ENCODE data around the gene LARGE1.

LARGE1 gene

DNA sequence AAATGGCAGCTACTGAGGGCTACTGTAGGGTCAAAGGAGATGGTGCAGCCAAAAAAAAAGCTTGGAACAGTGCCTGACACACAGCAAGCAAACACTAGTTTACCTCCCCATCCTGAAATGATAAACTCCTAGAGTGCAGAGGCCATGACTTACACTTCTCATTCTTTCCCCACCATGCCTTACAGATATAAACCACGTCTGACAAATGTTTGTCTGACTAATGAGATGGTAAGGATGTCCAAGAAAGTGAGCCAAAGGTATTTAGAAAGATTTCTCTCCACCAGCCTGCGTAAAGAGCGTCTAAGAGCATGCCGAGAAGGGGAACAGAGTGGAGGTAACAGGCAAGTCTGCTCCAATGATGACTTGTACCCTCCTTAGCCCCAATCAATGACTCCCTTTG is 99.0 kb downstream of the LARGE1 start:
- no peak for DNase-seq (ENCODE audit: low read depth in 2 of 2)

DNA sequence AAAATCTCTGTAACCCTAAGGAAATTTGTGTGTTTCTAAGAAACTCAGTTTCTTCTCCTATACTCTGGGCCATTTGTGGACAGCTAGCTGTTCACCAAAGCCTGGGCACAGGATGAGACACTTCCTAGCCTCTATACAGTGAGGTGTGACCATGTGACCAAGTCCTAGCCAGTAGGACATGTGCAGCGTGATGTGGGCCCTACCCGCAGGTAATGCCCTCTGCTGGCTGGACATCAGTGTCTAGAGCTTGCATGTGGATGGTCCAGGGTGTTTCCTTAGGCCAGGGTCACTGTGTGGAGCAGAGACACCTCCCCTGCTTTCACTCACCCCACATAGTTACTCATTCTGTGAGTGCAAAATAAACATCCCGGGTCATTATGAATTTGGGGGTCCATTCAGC is 100.5 kb downstream of the LARGE1 start:
- DNase-seq (ENCODE audit: low read depth in 2 of 2), result no peak

DNA sequence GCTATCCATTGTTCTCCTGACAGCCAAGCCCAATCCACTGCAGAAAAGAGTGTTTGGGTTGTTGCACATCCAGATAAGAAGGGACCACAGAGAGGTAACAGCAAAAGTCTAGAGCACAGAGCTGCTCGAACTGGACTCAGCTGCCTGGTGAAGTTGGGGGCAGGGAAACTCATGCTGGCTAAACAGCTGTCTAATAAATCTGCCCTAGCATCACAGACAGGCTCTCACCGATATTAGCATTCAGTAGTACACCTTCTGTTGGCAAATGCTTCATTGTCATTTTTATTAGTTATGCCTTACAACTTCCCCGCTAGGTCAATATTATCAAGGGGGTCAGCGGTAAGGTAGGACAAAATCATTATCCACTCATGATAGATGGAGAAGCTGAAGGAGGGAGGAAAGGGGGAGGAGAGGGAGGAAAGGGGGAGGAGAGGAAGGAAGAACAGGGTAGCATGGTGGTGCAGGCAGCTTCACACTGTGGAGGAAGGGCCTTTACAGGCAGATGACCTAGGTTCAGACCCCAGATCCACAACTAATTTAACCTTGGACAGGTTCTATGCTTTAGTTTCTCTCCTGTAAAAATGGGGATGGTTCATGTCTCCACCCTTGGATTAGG is 102.7 kb downstream of the LARGE1 start:
- no peak for DNase-seq (ENCODE audit: low read depth in 2 of 2)

DNA sequence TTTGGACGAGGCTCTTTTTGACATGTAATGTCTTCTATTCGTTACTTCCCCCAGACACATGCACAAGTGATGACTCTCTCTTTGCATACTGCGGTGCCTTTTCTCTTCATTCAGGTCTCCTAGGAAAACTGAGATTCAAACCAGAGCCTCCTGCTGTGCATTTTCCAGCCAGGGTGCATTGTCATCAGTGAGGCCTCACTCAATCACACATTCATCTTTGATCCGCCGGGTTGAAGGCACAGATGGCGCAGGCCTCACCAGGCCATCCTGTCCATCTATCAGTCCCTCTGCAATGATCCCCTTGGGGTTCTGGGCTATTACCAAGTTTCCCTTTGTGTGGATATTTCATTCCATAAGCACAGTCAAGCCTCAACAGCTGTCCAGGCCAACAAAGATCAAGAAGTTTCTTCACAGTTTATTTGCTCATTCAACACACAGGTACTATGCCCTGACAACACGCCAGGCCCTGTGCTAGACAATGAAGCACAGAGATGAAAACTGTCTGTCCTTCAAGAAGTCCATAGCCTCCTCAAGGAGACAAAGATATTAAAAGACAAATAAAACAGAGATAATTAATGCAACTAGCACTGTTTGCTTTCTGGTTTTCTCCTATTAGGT is 107.8 kb downstream of the LARGE1 start:
- no peak for DNase-seq (ENCODE audit: low read depth in 2 of 2)

DNA sequence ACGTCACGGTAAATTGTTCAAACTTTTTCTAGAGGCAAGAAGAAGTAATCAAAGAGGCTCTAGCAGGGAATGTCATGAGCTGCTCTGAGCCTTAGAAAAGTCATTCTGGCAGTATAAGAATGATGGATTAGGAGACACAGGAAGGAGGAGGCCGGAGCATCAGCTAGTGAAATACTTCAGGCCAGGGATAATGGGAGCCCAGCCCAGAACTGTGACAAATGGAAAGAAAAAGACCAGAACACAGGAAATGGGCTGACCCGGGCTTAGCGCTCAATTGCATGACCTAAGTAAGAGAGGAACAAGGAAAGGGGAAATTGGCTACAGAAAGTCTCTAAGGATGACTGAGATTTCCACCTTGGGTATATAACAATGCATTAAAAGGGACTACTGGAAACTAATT is 108.6 kb downstream of the LARGE1 start:
- DNase-seq (ENCODE audit: low read depth in 2 of 2), result no peak

DNA sequence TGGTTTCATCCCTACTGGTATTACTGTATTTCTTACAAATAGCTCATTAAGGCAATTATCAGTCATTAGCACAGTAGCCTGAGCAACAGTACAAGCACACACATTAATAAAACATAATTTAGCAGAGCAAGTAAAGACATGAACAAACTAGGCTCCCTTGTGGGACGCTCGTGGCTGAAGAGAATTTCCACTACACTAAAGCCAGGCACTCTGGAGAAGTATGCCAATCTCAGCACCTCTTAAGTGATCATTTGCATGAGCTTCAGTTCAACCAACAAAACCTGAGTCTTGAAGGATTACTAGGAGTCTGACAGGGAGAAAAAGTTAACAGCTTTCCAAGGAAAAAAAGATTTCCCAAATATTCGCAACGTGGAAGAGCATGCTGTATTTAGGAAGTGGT is 109.1 kb downstream of the LARGE1 start:
- DNase-seq (ENCODE audit: low read depth in 2 of 2), result no peak

DNA sequence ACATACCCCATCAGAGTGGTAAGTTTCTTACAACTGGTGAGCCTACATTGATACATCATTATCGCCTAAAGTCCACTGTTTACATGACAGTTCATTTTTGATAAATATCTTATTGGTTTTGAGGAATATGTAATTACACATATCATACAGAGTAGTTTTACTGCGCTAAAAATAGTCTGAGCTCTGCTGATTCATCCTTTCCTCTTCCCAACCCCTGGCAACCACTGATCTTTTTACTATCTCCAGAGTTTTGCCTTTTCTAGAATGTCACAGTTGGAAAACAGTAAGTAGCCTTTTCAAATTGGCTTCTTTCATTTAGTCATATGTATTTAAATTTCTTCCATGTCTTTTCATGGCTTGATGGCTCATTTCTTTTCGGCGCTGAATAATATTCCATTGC is 112.8 kb downstream of the LARGE1 start:
- no peak for DNase-seq (ENCODE audit: low read depth in 2 of 2)

DNA sequence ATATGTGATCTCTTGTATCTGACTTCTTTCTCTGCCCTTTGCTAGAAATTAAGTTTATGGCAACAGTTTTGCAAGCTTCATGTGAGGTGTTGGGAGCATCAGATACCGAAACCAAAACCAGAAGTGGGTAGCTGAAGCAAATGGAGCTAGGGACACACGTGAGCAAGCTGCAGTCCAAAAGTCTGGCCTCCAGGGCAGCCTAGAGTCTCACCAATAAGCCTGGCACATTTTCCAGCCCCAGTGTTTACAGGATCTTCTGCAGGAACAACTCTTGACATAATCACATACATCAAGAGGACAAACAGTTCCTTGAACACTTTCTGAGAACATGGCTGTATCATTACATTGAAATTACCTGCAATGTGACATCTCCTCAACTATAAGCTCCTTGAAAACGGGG is 114.1 kb downstream of the LARGE1 start:
- DNase-seq (ENCODE audit: low read depth in 2 of 2), result no peak

DNA sequence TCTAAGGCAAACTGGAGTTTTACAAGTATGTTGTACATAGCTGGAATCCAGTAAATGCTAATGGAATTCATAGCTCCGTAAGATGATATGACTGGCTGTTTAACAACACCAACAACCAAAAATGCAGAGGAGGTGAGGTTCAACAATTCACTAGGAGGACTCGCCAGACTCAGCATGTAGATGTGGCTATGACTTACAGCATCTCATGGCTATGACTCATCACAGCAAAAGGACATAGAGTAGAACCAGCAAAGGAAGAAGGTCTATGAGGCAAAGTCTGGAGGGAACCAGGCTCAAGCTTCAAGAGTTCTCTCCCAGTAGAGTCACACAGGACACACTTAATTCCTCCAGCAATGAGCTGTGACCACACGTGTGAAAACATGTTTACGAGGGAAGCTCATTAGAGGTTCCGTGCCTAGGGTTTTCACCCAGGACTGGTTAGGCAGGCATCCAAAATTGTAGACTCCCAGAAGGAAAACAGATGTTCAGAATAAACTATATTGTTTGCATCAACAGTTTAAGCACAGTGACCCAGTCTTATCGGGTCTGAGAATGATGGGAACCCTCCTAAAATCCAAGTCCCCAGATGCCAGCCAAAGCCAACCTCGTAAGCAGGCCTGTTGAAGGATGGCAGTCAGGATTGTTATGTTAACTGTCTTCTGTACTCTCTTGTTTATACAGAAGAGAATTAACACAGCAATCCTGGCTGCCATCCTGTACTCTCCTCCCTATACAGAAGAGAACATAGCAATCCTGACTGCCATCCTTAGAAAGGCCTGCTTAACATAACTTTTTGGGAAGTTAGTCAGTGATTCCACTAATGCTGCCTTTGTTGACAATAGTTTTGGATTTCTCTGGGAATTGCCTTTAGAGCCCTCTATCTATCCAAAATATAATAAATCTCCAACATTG is 116.6 kb downstream of the LARGE1 start:
- no peak for DNase-seq (ENCODE audit: low read depth in 2 of 2)

DNA sequence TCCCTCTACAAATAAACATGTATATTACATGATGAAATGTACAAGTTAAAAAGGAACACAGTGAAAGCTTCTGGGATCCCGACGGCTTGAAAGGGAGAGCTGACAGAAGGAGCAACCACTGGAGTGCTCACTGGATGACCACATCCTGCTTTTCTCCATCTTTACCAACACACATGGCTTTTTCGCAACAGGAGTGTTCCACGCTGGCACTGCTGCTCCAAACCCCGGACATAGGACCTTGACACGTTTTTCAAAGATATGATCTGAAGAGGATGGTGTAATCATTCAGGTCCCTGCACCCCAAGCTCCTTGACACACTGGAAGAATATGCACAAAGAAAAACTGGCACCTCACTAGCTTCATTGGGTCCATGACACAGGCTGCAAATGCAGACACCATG is 121.9 kb downstream of the LARGE1 start:
- no peak for DNase-seq (ENCODE audit: low read depth in 2 of 2)

DNA sequence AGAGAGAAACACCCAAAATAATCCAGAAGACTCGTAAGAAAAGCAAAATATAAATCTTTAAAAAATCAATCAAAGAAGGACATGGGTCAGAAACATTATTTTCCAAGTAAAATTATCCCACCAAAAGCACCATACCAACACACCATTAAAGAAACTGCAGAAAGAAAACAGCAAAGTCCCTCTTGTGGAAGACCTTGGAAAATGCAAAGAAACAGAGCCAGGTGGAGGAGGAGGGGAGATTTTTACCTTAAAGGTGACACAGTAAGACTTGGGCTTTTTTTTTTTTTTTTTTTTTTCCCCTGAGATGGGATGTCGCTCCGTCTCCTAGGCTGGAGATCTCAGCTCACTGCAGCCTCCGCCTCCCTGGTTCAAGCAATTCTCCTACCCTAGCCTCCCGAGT is 123.8 kb downstream of the LARGE1 start:
- no peak for DNase-seq (ENCODE audit: low read depth in 2 of 2)

DNA sequence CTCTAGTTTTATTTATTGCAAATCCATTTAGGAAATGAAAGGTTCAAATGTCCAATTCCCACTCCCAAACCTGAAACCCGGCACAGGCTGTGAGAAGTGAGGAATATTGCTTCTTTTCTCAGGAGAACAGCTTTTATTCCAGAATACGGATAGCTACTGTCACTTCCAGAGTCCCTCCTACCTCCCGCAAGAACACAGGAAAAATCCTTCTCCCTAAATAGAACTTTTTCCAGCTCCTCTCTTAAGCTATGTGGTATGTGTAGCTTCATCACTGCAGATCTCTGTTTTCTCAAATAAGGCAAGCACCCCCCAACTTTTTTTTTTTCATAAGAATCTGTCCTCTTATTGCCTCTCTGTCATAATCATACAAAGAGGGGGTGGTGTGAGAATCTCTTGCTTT is 126.8 kb downstream of the LARGE1 start:
- no peak for DNase-seq (ENCODE audit: low read depth in 2 of 2)

DNA sequence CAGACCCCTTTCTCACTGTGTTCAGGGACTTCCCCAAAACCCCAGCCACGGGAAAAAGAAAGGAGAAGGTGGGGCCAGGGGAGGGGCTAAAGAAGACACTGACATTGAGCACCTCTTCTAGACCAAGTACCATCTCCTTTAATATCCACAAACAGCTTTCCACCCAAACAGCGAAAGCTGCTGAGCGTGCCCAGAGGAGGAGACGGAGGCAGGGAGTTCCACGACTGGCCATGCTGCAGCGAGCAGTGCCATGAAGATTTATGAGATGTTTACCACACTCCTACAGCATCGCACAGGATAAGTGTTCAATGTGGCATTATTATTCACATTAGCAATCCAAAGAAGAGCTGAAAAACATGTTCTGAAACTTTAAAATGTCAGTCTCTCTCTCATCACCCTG is 127.4 kb downstream of the LARGE1 start:
- DNase-seq (ENCODE audit: low read depth in 2 of 2), result no peak

DNA sequence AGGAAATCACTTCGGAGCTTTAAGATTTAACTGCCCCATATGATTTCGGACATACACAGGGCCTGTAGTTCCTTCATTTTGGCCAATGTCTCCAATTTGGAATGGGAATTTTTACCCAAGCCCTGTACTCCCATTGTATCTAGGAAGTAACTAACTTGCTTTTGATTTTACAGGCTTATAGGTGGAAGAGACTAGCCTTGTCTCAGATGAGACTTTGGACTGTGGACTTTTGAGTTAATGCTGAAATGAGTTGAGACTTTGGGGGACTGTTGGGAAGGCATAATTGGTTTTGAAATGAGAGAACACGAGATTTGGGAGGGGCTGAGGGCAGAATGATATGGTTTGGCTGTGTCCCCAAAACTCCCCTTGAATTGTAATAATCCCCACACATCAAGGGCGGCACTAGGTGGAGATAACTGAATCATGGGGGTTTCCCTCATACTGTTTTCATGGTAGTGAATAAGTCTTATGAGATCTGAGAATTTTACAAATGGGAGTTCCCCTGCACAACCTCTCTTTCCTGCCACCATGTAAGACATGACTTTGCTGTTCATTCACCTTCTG is 130.5 kb downstream of the LARGE1 start:
- DNase-seq (ENCODE audit: low read depth in 2 of 2), result no peak

DNA sequence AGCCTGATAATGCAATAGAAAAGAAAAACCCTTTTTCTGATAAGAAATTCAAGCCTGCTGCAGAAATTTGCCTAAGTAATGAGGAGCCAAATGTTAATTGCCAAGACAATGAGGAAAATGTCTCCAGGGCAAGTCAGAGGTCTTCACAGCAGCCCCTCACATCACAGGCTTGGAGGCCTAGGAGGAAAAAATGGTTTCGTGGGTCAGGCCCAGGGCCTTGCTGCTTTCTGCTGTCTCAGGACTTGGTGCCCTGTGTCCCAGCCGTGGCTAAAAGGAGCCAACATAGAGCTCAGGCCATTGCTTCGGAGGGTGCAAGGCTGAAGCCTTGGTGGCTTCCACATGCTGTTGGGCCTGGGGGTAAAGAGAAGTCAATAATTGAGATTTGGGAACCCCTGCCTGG is 131.3 kb downstream of the LARGE1 start:
- no peak for DNase-seq (ENCODE audit: low read depth in 2 of 2)

DNA sequence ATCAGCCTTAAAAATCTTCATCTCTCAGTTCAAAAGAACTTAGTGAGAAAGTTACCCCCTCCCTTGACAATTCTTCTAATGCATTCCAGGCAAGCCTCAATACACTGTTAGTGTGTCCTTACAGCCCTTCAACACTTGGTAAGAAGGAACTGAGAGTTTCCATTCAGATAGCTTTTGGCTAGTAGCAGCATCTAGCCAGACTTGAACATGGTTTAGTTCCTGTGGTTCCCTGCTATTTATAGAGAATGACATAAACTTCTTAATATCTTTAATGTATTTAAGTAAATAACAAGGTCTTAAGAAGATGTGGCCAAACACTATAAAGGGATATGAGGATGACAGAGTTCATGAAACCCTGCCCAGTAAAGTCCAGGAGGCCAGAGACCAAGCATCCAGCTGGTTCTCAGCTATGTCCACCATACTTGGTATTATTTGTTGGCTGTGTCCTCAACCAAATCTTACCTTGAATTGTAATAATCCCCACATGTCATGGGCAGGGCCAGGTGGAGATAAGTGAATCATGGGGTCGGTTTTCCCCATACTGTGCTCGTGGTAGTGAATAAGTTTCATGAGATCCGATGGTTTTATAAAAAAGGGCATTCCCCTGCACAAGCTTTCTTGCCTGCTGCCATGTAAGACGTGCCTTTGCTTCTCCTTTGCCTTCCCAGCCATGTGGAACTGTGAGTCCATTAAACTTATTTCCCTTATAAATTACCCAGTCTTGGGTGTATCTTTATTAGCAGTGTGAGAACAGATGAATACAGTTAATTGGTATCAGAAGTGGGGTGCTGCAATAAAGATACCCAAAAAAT is 132.4 kb downstream of the LARGE1 start:
- DNase-seq (ENCODE audit: low read depth in 2 of 2), result no peak

DNA sequence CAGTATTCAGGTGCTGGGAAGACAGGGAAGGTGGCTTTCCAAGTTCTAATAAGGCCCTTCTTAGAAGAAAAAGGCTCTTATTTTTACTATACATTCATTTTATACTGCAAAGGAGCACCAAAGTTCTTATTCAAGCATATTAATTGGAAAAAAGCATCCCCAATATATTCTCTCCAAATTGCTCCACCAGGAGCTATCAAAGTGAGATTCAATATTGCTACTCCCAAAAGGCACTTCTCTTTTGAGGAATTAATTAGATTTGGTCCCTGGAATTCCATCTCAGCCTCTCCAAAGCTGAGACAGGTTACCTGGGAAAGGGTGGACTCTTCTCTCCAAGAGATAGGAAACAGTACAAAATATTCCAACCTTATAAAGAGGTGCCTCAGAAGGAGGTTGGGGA is 134.1 kb downstream of the LARGE1 start:
- no peak for DNase-seq (ENCODE audit: low read depth in 2 of 2)

DNA sequence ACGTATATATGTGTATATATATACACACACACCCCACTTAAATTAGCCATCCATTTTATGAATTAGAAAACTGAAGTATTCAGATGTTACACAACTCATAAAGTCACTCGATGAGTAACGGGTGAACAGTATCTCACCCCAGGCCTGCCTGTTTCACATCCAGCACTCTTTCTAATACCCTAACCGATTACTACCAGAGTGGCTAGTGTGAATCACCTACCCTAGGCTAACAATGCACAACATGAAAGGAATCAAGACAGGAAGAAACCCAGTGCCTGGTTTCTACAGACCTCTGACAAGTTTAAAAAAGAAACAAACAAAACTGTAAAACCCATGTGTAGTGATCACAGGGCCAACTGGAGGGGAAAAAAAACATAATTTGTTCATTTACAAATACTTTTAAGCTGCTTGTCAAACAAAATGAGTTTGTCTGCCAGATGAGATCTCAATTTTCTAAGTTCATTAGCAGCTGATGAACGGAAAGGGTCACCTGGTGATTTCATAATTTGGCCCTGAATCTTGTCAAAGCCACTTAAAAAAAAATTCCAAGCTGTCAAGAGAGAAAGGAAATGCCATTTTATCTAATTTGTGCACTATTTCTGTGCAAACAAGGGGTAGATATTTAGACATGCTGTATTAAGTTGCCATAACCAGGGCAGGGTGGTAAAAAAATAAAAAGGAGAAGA is 134.8 kb downstream of the LARGE1 start:
- no peak for DNase-seq (ENCODE audit: low read depth in 2 of 2)

DNA sequence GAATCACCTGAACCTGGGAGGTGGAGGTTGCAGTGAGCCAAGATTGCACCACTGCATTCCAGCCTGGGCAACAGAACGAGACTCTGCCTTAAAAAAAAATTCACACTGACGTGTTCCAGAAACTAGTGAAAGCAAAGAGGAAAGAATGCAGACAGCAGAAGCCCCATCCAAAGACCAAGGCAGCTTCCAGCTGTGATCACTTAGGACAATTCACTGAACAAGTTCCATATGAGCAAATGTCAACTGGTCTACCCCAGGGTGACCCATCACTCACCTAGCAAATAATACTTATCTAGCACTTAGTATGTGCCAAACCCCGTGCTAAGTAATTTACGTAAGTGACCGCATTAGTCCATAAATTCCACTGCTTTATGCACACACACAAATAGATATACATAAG is 138.9 kb downstream of the LARGE1 start:
- no peak for DNase-seq (ENCODE audit: low read depth in 2 of 2)

DNA sequence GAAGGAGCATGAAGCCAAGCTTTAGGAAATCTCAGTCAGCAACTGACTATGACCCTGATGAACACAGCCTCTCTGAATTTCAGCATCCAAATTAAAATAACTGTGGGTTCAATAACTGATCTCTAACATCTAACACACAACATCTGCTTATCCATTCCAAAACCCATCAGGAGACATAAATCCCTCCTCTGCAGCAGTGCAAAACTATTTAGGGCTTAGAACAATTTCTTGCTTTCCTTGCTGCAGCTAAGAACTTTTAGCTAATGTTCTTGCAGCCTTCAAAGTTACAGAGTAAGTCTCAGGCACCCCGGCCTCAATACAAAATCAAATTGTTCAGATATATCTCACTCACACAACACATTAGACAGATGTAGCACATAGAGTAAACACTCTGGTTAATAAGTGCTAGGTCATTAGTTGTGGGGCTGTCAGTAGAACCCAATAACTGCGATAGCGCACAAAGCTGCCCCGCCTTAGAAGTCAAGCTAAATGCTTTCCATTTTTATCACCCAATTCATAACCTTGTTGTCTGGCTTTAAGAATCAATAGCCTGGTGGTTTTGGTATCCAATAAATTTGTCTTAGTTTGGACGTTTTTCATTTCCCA is 139.6 kb downstream of the LARGE1 start:
- no peak for DNase-seq (ENCODE audit: low read depth in 2 of 2)

DNA sequence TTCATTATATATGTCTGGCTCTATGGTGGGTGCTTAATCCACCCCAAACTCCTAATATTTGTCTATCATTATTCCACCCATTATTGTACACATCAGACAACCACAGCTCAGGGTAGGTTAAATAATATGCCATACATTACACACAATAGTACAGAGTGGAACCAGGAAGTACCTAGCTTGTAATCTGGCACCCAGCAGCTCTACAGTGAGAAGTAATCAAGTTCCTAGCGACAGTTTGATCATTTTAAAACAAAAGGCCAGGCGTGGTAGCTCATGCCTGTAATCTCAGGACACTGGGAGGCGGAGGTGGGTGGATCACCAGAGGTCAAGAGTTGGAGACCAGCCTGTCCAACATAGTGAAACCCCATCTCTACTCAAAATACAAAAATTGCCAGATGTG is 141.0 kb downstream of the LARGE1 start:
- no peak for DNase-seq (ENCODE audit: low read depth in 2 of 2)

Data from activated CD4-positive, alpha-beta T cell treated with anti-CD3 and anti-CD28 coated beads for 24 hours (primary cell).